ENCODE measurements around the gene TTC12.

- TF ChIP-seq POLR2AphosphoS5 (IDR thresholded peaks at IDR 0.05; ENCODE audit: low read depth, low read length) (no peak), CTCF (IDR thresholded peaks at IDR 0.05) (no peak)
Observed at GRCh38 chr11:113351480-113351879, 37.1 kb downstream of the TTC12 start.
